Activated CD8-positive, alpha-beta memory T cell treated with anti-CD3 and anti-CD28 coated beads, Interleukin-2, amount 50 U/mL, for 1 hour (primary cell): ENCODE measurements around the gene MAN2A2.
"Not testable (repeated sequence)": the region's sequence is repeated elsewhere in the genome, so short reads cannot be mapped to it uniquely, and the experiment has no call there.

Experiments
- DNase-seq: peaks from one replicate; pipeline ENCODE4 v3.0.0-alpha.2; 2020; ENCODE audit errors: extremely low read depth

MAN2A2 gene

DNA sequence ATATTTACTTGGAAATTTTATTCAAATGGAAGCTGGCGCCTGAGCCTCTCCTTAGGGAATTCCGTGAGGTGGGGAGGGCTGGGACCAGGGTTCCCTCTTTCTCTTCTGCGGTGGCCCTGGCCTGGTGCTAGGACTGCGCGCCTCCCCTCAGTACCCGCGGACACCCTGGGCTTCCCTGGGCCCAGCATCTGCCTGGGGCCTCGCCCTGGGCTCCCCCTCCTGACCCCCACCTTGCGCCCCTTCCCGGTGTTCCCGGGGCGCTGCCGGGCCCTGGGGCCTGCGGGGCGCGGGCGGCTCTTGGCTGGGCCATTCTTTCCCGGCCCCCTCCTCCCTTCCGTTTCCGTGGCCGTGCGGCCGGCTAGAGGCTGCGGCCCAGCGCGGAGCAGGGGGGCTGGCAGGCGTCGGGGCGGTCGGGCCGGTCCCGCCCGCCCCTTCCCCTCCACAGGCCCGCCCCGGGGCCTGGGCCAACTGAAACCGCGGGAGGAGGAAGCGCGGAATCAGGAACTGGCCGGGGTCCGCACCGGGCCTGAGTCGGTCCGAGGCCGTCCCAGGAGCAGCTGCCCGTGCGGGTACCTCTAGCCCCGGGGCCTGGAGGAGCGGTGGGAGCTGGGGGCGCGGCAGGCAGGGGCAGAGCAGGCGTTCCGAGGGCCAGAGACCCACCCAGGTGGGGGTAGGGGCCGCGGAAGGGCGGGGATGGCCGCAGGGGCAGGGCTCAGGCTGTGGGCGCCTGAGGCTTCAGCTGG lies 19.0 kb upstream of the MAN2A2 start, which contains the start of gene FES:
TSS of gene FES (plus strand) at position 529 of the 743 bp plus-strand sequence. CDS start 542 bp downstream, outside the sequence.
- DNase-seq = no peak

DNA sequence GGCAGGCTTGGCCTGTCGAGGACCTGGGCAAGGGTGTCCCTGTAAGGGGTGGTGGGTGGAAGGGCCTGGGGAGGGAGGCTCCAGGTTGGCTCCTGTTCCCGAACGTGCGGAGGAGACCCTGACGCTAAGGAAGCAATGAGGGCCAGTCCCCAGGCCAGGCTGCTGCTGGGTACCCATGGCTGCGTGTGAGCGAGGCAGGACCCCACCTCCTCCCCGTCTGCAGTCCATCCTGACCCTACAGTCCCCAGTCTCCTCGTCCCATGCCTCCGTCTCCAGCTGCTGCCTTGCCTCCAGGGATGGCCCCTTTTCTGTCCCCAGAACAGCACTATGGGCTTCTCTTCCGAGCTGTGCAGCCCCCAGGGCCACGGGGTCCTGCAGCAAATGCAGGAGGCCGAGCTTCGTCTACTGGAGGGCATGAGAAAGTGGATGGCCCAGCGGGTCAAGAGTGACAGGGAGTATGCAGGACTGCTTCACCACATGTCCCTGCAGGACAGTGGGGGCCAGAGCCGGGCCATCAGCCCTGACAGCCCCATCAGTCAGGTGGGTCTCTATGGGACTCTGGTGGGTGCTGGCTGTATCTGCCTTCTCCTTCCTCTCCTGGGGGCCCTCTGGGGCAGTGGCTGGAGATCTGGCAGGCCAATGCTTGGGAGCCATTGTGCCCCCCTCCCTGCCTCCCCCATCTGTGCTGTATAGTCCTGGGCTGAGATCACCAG lies 18.2 kb upstream of the MAN2A2 start:
- DNase-seq = no peak

DNA sequence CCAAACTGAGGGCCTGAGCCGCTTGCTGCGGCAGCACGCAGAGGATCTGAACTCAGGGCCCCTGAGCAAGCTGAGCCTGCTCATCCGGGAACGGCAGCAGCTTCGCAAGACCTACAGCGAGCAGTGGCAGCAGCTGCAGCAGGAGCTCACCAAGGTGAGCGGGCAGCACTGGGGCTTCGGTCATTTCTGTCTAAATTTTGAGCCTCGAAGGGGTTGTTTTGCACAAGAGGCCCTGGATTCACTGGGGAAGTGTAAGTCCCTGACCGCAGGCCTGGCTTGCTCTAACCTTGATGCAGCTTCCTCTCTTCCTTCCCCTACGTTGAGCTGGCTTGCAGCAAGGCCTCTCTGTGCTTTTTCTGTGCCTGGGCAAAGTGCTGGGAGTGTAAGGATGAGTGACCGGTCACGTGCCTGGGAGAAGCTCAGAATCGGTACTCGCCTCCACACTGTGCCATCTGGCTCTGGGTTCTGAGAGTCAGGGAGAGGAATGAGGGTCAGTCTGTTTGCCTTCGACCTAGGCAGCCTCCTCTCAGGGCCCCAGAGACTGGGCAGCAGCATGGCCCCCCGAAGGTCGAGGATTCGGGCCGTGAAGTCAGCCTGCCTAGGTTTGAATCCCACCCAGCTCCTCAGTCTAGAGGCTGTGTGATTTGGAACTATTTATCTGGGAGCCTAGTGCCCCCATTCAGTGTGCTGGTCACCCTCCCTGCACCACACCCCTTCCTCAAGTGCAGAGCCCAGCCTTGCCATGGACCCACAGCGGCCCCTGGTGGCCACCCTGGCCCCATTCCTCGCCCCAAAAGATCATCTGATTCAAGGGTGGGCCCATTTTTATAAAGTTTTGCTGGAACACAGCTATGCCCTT lies 17.4 kb upstream of the MAN2A2 start:
- DNase-seq = no peak

DNA sequence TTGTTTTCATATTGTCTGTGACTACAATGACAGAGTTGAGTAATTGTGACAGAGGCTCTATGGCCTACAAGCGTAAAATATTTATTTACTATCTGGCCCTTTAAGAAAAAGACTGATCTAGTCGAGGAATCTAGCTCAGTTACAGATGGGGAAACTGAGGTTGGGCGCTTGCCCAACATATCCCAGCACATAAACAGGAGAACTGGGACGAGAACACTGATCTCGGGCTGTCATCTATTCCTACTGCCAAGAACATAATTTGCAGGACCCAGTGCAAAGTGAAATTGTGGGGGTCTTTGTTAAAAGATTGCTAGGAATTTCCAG lies 16.8 kb upstream of the MAN2A2 start:
- DNase-seq = no peak

DNA sequence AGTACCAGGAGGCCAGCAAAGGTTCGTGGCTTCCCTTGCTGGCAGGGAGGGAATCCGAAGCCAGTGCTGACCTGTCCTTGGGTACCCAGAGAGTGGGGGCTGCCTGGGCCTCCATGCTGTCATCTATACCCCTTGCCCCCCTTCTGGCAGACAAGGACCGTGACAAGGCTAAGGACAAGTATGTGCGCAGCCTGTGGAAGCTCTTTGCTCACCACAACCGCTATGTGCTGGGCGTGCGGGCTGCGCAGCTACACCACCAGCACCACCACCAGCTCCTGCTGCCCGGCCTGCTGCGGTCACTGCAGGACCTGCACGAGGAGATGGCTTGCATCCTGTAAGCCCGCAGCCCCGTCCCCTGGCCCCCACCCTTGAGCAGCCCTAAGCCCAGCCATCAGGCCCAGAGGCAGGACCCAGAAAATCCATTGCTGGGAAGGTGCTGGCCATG lies 16.0 kb upstream of the MAN2A2 start:
- DNase-seq = no peak

DNA sequence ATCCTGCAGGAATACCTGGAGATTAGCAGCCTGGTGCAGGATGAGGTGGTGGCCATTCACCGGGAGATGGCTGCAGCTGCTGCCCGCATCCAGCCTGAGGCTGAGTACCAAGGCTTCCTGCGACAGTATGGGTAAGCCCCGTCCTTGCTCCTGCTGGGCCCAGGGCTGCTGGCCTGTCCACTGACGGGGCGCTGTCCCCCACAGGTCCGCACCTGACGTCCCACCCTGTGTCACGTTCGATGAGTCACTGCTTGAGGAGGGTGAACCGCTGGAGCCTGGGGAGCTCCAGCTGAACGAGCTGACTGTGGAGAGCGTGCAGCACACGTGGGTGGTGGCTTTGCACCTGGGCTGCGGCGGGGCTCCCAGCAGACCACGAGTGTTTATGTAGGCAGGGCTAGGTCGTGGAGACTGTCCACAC lies 13.8 kb upstream of the MAN2A2 start:
- DNase-seq = no peak

DNA sequence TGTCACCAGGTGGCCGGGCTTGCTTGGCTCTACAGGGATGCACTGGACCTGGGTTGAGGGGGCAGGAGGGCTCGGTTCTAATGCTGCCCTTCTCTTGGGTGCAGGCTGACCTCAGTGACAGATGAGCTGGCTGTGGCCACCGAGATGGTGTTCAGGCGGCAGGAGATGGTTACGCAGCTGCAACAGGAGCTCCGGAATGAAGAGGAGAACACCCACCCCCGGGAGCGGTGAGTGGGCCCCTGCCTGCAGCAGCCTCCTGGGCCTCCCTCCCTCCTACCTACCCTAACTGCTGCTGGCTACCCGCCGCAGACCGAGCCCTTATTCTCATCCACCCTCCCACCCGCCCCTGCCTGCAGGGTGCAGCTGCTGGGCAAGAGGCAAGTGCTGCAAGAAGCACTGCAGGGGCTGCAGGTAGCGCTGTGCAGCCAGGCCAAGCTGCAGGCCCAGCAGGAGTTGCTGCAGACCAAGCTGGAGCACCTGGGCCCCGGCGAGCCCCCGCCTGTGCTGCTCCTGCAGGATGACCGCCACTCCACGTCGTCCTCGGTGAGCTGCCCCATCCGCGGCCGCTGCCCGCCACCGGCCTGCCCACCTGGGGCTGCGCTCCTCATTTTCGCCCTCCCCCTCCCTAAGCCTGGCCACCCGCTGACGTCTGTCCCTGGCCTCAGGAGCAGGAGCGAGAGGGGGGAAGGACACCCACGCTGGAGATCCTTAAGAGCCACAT lies 13.2 kb upstream of the MAN2A2 start:
- no peak for DNase-seq

DNA sequence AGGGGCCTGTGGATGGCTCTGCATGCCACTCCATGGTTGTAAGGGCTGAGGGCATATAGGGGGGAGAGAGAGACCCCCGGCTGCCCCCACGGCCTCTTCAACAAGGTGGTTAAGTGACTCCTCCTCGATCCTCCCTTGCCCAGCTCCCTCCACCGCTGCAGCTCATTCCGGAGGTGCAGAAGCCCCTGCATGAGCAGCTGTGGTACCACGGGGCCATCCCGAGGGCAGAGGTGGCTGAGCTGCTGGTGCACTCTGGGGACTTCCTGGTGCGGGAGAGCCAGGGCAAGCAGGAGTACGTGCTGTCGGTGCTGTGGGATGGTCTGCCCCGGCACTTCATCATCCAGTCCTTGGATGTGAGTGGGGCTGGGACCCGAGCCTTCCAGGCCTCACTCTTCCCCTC lies 12.3 kb upstream of the MAN2A2 start:
- no peak for DNase-seq

DNA sequence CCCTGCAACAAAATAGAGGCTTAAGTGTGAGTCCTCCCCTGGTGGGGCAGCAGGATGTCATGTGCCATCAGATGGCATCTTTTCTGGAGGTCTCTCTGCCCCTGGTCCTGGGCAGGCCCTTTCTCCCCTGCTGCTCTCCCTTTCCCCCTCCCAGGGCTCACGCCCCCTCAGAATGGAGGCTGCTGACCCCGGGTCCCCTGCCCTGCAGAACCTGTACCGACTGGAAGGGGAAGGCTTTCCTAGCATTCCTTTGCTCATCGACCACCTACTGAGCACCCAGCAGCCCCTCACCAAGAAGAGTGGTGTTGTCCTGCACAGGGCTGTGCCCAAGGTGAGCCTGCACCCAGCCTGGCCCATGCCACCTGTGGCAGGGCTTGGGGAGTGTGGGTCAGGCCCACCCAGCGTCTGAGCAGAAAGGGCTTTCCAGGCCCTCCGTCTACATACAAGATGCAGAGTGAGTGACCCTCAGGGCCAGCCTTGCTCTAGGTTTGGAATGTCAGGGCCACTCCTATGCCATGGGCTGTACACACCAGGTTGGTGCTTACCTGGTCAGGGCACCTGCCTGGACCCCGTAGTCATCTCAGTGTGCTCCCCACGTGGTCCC lies 11.7 kb upstream of the MAN2A2 start:
- no peak for DNase-seq

DNA sequence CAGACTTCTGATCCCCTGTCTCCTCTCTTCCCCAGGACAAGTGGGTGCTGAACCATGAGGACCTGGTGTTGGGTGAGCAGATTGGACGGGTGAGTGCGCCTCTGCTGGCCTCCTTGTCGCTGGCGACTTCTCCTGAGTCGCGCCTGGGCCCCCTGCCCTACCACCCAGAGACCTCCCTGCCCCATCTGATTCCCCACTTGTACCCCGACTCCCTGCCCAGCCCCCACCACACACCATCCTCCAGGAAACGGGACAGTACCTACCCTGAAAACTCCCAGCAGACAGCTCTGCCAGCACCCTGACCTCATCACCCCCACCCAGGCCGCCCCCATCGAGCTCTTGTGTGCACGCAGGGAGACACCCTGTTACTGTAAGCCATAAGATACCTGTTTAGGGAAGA lies 11.1 kb upstream of the MAN2A2 start:
- no peak for DNase-seq

DNA sequence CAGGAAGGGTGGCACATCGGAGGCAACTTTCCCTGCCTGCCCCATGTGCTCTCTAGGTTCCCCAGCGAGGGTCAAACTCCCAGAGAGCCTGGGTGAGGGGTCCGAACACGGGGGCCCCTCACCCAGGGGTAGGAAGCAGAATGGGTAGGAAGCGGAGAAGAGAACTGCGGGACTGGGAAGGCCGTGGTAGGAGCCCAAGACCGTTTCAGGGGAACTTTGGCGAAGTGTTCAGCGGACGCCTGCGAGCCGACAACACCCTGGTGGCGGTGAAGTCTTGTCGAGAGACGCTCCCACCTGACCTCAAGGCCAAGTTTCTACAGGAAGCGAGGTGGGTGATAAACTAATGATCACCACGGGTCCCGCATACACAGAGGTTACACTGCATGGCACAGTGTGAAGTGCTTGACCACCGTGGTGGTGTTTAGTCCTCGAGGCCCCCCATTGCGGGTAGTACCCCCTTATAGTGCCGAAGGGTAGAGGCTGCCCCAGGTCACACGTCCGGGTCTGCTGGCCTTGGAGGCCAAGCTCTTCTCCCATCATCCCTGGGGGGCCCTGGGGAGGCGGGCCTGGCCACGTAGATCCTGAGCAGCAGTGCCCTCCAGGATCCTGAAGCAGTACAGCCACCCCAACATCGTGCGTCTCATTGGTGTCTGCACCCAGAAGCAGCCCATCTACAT lies 10.5 kb upstream of the MAN2A2 start:
- DNase-seq = no peak

DNA sequence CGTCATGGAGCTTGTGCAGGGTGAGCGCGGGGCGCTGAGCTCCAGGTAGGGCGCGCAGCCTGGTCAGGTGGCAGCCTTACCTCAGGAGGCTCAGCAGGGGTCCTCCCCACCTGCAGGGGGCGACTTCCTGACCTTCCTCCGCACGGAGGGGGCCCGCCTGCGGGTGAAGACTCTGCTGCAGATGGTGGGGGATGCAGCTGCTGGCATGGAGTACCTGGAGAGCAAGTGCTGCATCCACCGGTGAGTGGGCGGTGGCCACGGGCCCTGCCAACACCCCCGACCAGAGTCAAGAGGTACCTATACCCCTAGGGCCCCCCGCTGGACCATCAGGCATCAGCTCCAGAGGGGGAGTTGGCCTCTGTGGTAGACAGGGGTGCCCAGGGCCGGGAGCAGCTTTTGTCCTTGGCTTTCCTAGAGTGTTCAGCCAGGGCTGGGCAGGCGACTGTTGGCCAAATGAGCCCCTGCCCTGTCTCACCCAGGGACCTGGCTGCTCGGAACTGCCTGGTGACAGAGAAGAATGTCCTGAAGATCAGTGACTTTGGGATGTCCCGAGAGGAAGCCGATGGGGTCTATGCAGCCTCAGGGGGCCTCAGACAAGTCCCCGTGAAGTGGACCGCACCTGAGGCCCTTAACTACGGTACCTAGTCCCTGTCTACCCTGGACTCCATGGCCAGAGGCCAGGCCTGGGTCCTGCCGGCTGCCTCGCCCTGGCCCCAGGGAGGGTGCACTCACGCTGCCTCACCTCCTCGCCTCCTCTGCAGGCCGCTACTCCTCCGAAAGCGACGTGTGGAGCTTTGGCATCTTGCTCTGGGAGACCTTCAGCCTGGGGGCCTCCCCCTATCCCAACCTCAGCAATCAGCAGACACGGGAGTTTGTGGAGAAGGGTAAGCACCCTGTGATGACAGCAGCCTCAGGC lies 9.7 kb upstream of the MAN2A2 start:
- DNase-seq = no peak

DNA sequence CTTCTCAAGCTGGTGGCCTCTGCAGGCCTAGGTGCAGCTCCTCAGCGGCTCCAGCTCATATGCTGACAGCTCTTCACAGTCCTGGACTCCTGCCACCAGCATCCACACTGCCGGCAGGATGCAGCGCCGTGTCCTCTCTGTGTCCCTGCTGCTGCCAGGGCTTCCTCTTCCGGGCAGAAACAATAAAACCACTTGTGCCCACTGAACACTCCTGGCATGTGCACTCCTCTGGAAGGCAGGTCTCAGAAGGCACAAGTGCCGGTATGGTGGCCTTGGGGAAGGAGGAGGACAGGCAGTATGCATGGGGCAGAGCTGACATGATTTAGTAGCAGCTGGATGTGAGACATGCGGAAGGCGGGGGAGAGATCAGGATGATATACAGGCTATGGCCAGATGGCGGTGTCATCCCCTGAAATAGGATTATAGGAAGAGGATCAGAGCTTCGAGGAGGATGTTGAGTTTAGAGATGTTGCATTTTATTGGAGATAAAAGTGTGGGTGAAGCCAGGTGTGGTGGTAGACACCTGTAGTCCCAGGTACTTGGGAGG lies 7.5 kb upstream of the MAN2A2 start:
- DNase-seq = no peak

DNA sequence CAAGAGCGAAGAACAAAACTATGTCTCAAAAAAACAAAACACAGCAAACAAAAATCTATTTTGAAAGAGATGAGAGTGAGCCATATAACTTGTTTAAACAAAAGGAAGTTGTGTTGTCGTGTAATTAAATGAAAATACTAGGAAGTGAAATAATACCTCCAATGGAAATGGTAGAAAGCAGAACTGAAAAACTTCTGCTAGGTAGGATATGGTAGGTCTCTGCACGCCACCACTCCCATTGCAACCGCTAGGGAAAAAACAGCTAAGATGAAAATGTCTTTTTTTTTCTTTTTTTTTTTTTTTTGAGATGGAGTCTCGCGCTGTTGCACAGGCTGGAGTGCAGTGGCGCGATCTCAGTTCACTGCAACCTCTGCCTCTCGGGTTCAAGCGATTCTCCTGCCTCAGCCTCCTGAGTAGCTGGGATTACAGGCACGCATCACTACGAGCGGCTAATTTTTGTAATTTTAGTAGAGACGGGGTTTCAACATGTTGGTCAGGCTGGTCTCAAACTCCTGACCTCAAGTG lies 5.9 kb upstream of the MAN2A2 start:
- DNase-seq = not testable (repeated sequence)

DNA sequence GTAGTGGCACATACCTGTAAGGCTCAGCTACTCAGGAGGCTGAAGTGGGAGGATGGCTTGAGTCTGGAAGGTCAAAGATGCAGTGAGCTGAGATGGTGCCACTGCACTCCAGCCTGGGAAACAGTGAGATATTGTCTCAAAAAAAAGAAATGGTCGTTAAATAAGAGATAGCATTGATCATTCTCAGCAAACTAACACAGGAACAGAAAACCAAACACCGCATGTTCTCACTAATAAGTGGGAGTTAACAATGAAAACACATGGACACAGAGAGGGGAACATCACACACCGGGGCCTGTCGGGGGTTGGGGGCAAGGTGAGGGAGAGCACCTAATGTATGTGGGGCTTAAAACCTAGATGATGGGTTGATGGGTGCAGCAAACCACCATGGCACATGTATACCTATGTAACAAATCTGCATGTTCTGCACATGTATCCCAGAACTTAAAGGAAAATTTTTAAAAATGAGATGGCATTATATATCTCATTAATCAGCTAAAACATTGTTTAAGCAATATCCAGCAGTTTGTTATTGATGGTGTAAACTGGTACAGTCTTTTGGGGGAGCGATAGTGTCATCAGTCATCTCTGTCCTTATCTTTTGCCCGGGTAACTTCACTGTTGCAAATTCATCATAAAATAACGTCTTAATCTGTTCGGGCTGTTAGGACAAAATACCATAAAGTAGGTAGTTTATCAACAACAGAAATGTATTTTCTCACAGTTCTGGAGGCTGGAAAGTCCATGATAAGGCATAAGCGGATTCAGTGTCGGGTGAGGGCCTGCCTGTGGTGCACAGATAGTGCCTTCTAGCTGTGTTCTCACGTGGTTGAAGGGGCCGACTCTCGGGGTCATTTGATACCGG lies 1.7 kb upstream of the MAN2A2 start:
- no peak for DNase-seq

DNA sequence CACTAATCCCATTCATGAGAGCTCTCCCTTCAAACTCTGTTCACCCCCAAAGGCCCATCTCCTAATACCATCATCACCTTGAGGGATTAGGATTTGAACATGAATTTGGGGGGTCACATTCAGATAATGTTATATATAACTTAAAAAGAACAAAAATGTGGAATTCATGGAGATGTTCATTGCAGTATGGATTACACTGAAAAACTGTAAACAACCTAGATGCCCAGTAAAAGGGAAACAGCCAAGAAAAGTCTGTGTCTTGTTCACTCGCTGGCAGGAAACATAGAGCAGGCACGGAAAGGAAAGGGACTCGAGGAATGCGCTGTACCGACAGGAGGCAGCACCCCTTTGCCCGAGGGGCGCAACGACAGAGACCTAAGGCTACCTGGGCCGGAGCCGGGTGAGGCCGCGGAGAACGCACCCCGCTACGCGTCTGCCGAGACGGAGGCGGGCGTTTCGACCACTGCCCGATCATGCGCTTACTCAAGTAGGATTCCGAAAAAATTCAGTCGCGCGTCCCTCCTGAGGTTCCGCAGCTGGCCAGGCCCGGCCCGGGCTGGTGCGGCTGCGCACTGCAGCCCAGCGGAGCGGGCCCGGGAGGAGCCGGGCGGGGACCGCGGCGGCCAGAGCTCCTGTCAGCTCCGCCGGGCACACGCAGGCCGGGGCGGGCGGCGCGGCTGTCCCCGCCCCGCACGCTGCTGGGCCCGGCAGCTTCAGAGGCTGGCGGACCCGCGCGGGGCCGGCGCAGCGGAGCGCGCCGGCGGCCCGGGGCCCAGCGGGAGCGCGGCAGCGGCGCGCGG lies 862 bp upstream of the MAN2A2 start:
- no peak for DNase-seq
